HFFc6 (cell line): ENCODE measurements around the gene VIPR2. TPM values are rescaled to one million over a fixed set of nuclear protein-coding genes. Genes with fewer than 3 reads are reported as not detected.

ENCODE experiments used
- DNase-seq: peaks from one replicate; pipeline ENCODE4 v3.0.0-alpha.2; 2018
- H3K27ac Mint-ChIP-seq: 2 replicates; pipeline ENCODE4 v1.8.0; 2020; ENCODE audit warnings: mild to moderate bottlenecking, mixed read lengths
- H3K27me3 Mint-ChIP-seq: 2 replicates; pipeline ENCODE4 v1.8.0; 2021; ENCODE audit warnings: mild to moderate bottlenecking, moderate library complexity, mixed read lengths; ENCODE audit not compliant: insufficient read depth
- H3K36me3 Mint-ChIP-seq: 2 replicates; pipeline ENCODE4 v1.8.0; 2021; ENCODE audit warnings: low read depth, mixed read lengths
- H3K4me1 Mint-ChIP-seq: 2 replicates; pipeline ENCODE4 v1.8.0; 2020; ENCODE audit warnings: low read depth, mixed read lengths
- H3K4me3 Mint-ChIP-seq: 2 replicates; pipeline ENCODE4 v1.8.0; 2020; ENCODE audit warnings: mild to moderate bottlenecking, moderate library complexity, mixed read lengths
- H3K9me3 Mint-ChIP-seq: 2 replicates; pipeline ENCODE4 v1.8.0; 2020; ENCODE audit warnings: mild to moderate bottlenecking, mixed read lengths
- CTCF ChIP-seq: fragments of 200-600 bp; sonication (generic); IDR thresholded peaks from 2 replicates; pipeline ENCODE4 v1.5.0; 2021; ENCODE audit warnings: antibody characterized with exemption, mild to moderate bottlenecking
- total RNA-seq, 6 experiments: library from RNA; stranded (reverse); fragmentation: NEBNext Ultra II Directional; extraction: Animal tissue kit (Norgen Biotek cat#: 25700); gene quantifications; 2 replicates in 1 of 6; 3 replicates in 5 of 6; pipeline ENCODE4 v1.2.3, GENCODE V29; 2021

The VIPR2 gene
- total RNA-seq, 6 experiments from 2014 or later = not detected

- Mint-ChIP-seq H3K4me1 (no peaks in the 10 kb centered on the region), H3K4me3 (no peak overlapping the region), H3K27ac (no peak overlapping the region), H3K27me3 (no peaks in the 10 kb centered on the region), H3K9me3 (peaks cover 43% of the 10 kb centered on the region), H3K36me3 (no peaks in the 10 kb centered on the region)
- no peak for DNase-seq
- TF ChIP-seq CTCF = no peak
Observed at GRCh38 chr7:159064121-159064815, 80.4 kb downstream of the VIPR2 start.

GRCh38 chr7:159063046-159063840 is 81.4 kb downstream of the VIPR2 start:
- Mint-ChIP-seq H3K4me1 (no peaks in the 10 kb centered on the region), H3K27ac (no peak overlapping the region), H3K36me3 (no peaks in the 10 kb centered on the region), H3K4me3 (no peak overlapping the region), H3K9me3 (peaks cover 38% of the 10 kb centered on the region), H3K27me3 (no peaks in the 10 kb centered on the region)
- DNase-seq = no peak
- no peak for TF ChIP-seq CTCF

GRCh38 chr7:159062569-159062968 is 82.1 kb downstream of the VIPR2 start:
- TF ChIP-seq CTCF = no peak
- H3K4me3 Mint-ChIP-seq = no peak overlapping the region
- DNase-seq = no peak
- no peaks in the 10 kb centered on the region for H3K36me3 Mint-ChIP-seq
- peaks cover 32% of the 10 kb centered on the region for H3K9me3 Mint-ChIP-seq
- H3K4me1 Mint-ChIP-seq = no peaks in the 10 kb centered on the region
- no peak overlapping the region for H3K27ac Mint-ChIP-seq
- H3K27me3 Mint-ChIP-seq = no peaks in the 10 kb centered on the region

- Mint-ChIP-seq H3K4me1 (no peaks in the 10 kb centered on the region), H3K27ac (no peak overlapping the region), H3K4me3 (no peak overlapping the region), H3K9me3 (peaks cover 24% of the 10 kb centered on the region), H3K36me3 (no peaks in the 10 kb centered on the region), H3K27me3 (no peaks in the 10 kb centered on the region)
- no peak for TF ChIP-seq CTCF
- DNase-seq = no peak
Observed at GRCh38 chr7:159061674-159062212, 82.9 kb downstream of the VIPR2 start.

- Mint-ChIP-seq H3K4me3 (no peak overlapping the region), H3K9me3 (peaks cover 20% of the 10 kb centered on the region), H3K36me3 (no peaks in the 10 kb centered on the region), H3K4me1 (no peaks in the 10 kb centered on the region), H3K27ac (no peak overlapping the region), H3K27me3 (no peaks in the 10 kb centered on the region)
- no peak for DNase-seq
- no peak for TF ChIP-seq CTCF
Observed at GRCh38 chr7:159061209-159061608, 83.5 kb downstream of the VIPR2 start.
